ENCODE measurements around the gene DAPK2.
"Not testable (repeated sequence)": the region's sequence is repeated elsewhere in the genome, so short reads cannot be mapped to it uniquely, and the experiment has no call there.

The DAPK2 gene

GRCh38 chr15:63909819-63910437 lies 136.4 kb downstream of the DAPK2 start:
- no peak overlapping the region for H2AFZ ChIP-seq (ENCODE audit: low read depth, low read length)
- H3K36me3 ChIP-seq (ENCODE audit: insufficient read depth, low read length), result no peaks in the 10 kb centered on the region
- H3K4me3 ChIP-seq (ENCODE audit: low read length), result no peak overlapping the region
- no peaks in the 10 kb centered on the region for H3K9me3 ChIP-seq (ENCODE audit: low read length)
- H3K4me1 ChIP-seq (ENCODE audit: insufficient read depth, low read length), result no peaks in the 10 kb centered on the region
- no peaks in the 10 kb centered on the region for H3K27me3 ChIP-seq (ENCODE audit: insufficient read depth, low read length)

DNA sequence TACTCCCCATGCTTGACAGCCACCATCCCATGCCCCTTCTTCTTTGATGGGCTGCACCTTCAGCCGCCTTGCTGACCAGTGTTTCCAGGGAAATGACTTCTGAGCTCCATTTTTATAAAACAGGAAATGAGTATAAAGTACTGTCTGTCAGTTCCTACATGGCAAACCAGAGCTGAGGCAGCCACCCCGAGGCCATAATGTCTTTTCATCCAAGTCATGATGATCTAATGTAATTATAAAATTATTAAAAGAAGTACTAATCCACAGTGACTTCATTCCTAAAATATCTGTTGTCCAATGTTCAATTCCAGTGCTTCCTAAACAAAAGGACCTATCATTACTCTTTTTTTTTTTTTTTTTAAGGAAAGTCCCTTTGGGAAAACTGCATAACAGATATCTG lies 137.3 kb downstream of the DAPK2 start:
- Histone ChIP-seq H3K36me3 (ENCODE audit: insufficient read depth, low read length) (no peaks in the 10 kb centered on the region), H2AFZ (ENCODE audit: low read depth, low read length) (no peak overlapping the region), H3K4me3 (ENCODE audit: low read length) (no peak overlapping the region), H3K9me3 (ENCODE audit: low read length) (no peaks in the 10 kb centered on the region), H3K27me3 (ENCODE audit: insufficient read depth, low read length) (no peaks in the 10 kb centered on the region), H3K4me1 (ENCODE audit: insufficient read depth, low read length) (no peaks in the 10 kb centered on the region)

- Histone ChIP-seq H3K9me3 (ENCODE audit: low read length) (no peaks in the 10 kb centered on the region), H3K4me3 (ENCODE audit: low read length) (no peak overlapping the region), H2AFZ (ENCODE audit: low read depth, low read length) (no peak overlapping the region), H3K4me1 (ENCODE audit: insufficient read depth, low read length) (no peaks in the 10 kb centered on the region), H3K27me3 (ENCODE audit: insufficient read depth, low read length) (no peaks in the 10 kb centered on the region), H3K36me3 (ENCODE audit: insufficient read depth, low read length) (no peaks in the 10 kb centered on the region)
These were observed 138.0 kb downstream of the DAPK2 start for GRCh38 chr15:63908281-63908680.

DNA sequence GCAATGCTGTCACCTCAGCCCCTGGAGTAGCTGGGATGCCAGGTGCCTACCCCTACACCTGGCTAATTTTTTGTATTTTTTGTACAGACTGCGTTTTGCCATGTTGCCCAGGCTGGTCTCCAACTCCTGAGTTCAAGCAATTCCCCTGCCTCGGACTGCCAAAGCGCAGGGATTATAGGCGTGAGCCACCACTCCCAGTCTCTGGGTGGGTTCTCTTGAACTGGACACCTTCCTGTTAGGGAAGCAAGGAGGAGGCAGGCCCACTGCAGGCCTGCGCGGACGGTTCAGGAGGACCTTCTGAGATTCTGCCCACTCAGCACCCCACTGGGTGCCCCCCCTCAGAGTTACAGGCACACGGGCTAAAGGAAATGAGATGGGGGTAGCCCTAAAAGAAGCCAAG lies 138.8 kb downstream of the DAPK2 start:
- H2AFZ ChIP-seq (ENCODE audit: low read depth, low read length), result no peak overlapping the region
- no peaks in the 10 kb centered on the region for H3K36me3 ChIP-seq (ENCODE audit: insufficient read depth, low read length)
- no peak overlapping the region for H3K4me3 ChIP-seq (ENCODE audit: low read length)
- H3K9me3 ChIP-seq (ENCODE audit: low read length), result no peaks in the 10 kb centered on the region
- H3K27me3 ChIP-seq (ENCODE audit: insufficient read depth, low read length), result no peaks in the 10 kb centered on the region
- H3K4me1 ChIP-seq (ENCODE audit: insufficient read depth, low read length), result no peaks in the 10 kb centered on the region

DNA sequence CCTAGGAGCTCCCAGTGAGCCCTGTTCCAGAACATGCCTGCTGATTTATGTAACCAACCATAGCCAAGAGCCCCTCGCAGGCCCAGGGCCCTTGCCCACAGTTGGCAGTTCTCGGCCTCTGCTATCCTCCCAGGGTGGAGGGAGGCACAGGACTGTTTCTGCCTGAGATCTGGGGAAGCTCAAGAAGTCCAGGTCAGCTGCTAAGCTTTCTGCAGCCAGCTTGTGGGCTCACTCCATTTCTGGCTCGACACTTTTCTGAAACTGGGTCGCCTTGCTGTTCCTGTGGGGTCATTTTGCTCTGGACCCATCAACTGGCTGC lies 140.1 kb downstream of the DAPK2 start:
- Histone ChIP-seq H3K4me3 (ENCODE audit: low read length) (no peak overlapping the region), H3K4me1 (ENCODE audit: insufficient read depth, low read length) (no peaks in the 10 kb centered on the region)

DNA sequence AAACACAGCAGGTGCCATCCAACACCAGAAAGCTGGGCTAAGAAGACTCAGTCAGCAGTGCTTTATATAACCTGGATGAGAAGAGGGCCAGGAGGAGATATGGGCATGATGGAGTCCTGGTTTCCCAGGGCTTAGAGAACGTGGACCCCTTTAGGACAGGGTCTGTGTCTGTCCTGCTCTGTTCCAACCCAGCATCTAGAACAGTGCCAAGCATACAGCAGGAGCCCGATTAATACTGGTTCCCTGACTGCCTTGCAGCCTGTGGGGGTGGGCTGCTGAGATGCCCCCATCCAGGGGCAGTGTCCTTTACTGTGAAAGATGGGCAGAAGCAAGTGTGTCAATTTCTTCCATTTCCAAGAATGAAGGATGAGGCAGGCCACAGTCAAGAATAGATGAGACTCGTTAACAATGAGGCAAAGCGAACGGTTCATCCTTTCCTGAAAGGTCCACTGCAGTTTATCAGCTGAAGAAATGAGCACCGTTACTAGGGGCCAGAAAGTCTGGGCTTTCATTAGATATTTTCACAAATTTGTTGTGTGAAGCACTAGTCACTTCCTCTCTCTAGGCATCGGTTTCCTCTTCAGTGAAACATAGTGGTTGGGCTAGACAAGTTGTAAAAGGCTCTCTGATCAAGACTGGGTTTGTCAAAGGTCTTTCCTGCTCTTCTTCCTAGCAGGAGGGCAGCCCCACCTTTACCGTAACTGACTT lies 140.6 kb downstream of the DAPK2 start:
- Histone ChIP-seq H2AFZ (ENCODE audit: low read depth, low read length) (no peak overlapping the region), H3K9me3 (ENCODE audit: low read length) (no peaks in the 10 kb centered on the region), H3K27me3 (ENCODE audit: insufficient read depth, low read length) (no peaks in the 10 kb centered on the region), H3K36me3 (ENCODE audit: insufficient read depth, low read length) (no peaks in the 10 kb centered on the region), H3K4me1 (ENCODE audit: insufficient read depth, low read length) (no peaks in the 10 kb centered on the region), H3K4me3 (ENCODE audit: low read length) (no peak overlapping the region)

More for the DNA sequence above, 140.1 kb downstream of the DAPK2 start:
- H2AFZ ChIP-seq (ENCODE audit: low read depth, low read length), result no peak overlapping the region
- no peaks in the 10 kb centered on the region for H3K9me3 ChIP-seq (ENCODE audit: low read length)
- no peaks in the 10 kb centered on the region for H3K27me3 ChIP-seq (ENCODE audit: insufficient read depth, low read length)
- no peaks in the 10 kb centered on the region for H3K36me3 ChIP-seq (ENCODE audit: insufficient read depth, low read length)

GRCh38 chr15:63905131-63905530 lies 141.2 kb downstream of the DAPK2 start:
- Histone ChIP-seq H3K27me3 (ENCODE audit: insufficient read depth, low read length) (no peaks in the 10 kb centered on the region), H3K36me3 (ENCODE audit: insufficient read depth, low read length) (no peaks in the 10 kb centered on the region), H3K9me3 (ENCODE audit: low read length) (no peaks in the 10 kb centered on the region), H2AFZ (ENCODE audit: low read depth, low read length) (no peak overlapping the region), H3K4me1 (ENCODE audit: insufficient read depth, low read length) (no peaks in the 10 kb centered on the region), H3K4me3 (ENCODE audit: low read length) (no peak overlapping the region)

DNA sequence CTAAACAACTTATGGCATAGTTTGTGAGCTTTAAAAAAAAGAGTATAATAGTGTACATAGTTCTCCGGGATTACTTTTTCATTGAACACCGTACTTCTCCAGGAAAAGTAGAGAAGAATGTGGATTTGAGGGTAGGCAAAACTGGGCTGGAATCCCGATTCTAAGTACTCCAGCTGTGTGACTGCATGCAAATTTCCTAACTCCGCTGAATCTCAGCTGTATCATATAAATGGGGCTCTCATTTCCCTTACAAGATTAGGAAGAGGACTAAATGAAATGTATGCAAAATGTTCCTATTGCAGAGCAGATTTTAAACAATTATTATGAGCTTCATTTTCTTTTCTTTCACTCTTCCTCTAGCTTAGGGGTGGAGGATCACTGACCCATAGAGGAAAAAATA lies 142.2 kb downstream of the DAPK2 start:
- Histone ChIP-seq H3K27me3 (ENCODE audit: insufficient read depth, low read length) (no peaks in the 10 kb centered on the region), H3K9me3 (ENCODE audit: low read length) (no peaks in the 10 kb centered on the region), H3K4me1 (ENCODE audit: insufficient read depth, low read length) (no peaks in the 10 kb centered on the region), H2AFZ (ENCODE audit: low read depth, low read length) (no peak overlapping the region), H3K4me3 (ENCODE audit: low read length) (no peak overlapping the region), H3K36me3 (ENCODE audit: insufficient read depth, low read length) (no peaks in the 10 kb centered on the region)

- Histone ChIP-seq H3K4me3 (ENCODE audit: low read length) (no peak overlapping the region), H3K9me3 (ENCODE audit: low read length) (no peaks in the 10 kb centered on the region), H3K36me3 (ENCODE audit: insufficient read depth, low read length) (no peaks in the 10 kb centered on the region)
These were observed 143.6 kb downstream of the DAPK2 start for GRCh38 chr15:63902671-63903035.

DNA sequence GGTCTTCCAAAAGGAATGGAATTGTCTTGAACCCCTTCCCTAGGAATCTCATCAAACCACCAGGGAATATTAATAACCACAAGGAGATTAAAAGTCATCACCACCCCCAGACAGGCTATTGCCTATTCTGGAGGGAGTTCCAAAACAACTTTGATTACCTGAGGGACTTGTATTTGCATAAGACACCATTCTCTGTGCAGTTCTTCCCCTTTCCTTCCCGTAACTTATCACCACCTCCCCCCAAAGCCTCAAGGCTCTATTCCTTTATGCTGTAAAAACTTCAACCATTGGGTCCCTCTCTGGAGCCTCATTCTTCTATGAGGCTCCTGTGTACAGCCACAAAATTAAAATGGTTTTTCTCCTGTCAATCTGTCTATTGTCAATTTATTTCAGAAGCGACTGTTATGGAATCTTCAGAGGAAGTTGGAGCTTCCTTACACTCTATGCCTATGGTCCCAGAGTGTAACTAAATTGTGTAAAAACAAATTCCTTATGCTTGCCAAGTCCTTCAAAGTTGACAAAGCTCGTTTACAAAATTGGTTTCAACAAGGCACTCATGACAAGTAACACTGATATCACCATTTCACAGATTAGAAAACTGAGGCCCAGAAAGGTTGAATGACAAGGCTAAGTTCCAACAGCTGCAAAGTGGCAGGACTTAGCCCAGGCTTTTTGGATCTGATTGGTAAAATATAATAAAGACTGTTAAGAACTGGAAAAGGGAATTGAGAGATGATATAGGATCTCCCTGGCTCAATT lies 144.2 kb downstream of the DAPK2 start:
- Histone ChIP-seq H3K4me1 (ENCODE audit: insufficient read depth, low read length) (peaks cover 4% of the 10 kb centered on the region), H3K27me3 (ENCODE audit: insufficient read depth, low read length) (no peaks in the 10 kb centered on the region), H3K36me3 (ENCODE audit: insufficient read depth, low read length) (no peaks in the 10 kb centered on the region), H3K9me3 (ENCODE audit: low read length) (no peaks in the 10 kb centered on the region), H2AFZ (ENCODE audit: low read depth, low read length) (no peak overlapping the region), H3K4me3 (ENCODE audit: low read length) (no peak overlapping the region)

More at GRCh38 chr15:63902671-63903035, 143.6 kb downstream of the DAPK2 start:
- Histone ChIP-seq H3K27me3 (ENCODE audit: insufficient read depth, low read length) (no peaks in the 10 kb centered on the region), H2AFZ (ENCODE audit: low read depth, low read length) (no peak overlapping the region), H3K4me1 (ENCODE audit: insufficient read depth, low read length) (no peaks in the 10 kb centered on the region)

DNA sequence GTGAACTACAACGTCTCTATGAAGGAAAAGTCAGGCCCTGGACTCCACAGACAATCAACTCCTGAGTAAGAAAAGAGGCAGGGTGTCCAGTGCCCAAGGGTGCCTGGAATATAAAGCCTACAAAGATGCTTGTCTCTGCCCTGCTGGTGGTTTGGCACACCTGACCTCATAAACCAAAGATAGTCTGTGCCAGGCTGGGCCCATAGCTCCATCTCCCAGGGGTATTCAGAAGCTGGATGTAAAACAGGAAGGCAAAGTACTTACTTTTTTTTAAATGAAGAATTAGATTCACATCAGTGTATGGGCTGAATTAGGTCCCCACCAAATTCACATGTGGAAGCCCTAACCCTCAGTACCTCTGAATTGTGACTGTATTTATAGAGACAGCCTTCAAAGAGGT lies 146.0 kb downstream of the DAPK2 start:
- Histone ChIP-seq H3K4me3 (ENCODE audit: low read length) (no peak overlapping the region), H3K9me3 (ENCODE audit: low read length) (no peaks in the 10 kb centered on the region), H3K27me3 (ENCODE audit: insufficient read depth, low read length) (no peaks in the 10 kb centered on the region), H3K36me3 (ENCODE audit: insufficient read depth, low read length) (no peaks in the 10 kb centered on the region), H2AFZ (ENCODE audit: low read depth, low read length) (no peak overlapping the region), H3K4me1 (ENCODE audit: insufficient read depth, low read length) (peaks cover 12% of the 10 kb centered on the region)

DNA sequence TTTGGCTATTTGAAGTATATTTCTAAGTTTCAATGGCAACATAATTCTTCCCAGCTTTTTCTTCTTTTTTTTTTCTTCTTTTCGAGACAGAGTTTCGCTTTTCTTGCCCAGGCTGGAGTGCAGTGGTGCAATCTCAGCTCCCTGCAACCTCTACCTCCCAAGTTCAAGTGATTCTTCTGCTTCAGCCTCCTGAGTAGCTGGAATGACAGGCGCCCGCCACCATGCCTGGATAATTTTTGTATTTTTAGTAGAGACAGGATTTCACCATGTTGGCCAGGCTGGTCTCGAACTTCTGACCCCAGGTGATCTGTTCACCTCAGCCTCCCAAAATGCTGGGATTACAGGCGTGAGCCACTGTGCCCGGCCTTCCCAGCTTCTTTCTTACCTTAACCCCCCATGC lies 146.7 kb downstream of the DAPK2 start:
- H3K27me3 ChIP-seq (ENCODE audit: insufficient read depth, low read length); H2AFZ ChIP-seq (ENCODE audit: low read depth, low read length); H3K36me3 ChIP-seq (ENCODE audit: insufficient read depth, low read length); H3K4me3 ChIP-seq (ENCODE audit: low read length); H3K9me3 ChIP-seq (ENCODE audit: low read length): not testable (repeated sequence)
- peaks cover 12% of the 10 kb centered on the region for H3K4me1 ChIP-seq (ENCODE audit: insufficient read depth, low read length)

- Histone ChIP-seq H3K36me3 (ENCODE audit: insufficient read depth, low read length) (no peaks in the 10 kb centered on the region), H3K4me3 (ENCODE audit: low read length) (no peak overlapping the region), H3K9me3 (ENCODE audit: low read length) (no peaks in the 10 kb centered on the region), H3K27me3 (ENCODE audit: insufficient read depth, low read length) (no peaks in the 10 kb centered on the region), H2AFZ (ENCODE audit: low read depth, low read length) (no peak overlapping the region), H3K4me1 (ENCODE audit: insufficient read depth, low read length) (peaks cover 12% of the 10 kb centered on the region)
These were observed 147.1 kb downstream of the DAPK2 start for GRCh38 chr15:63899193-63899592.
